Sciatic nerve (tissue), 2 donors: Measurements from ENCODE around the gene FNBP1. TPM values are rescaled to one million over a fixed set of nuclear protein-coding genes. Genes with fewer than 3 reads are reported as not detected.
"Not testable (repeated sequence)": the region's sequence is repeated elsewhere in the genome, so short reads cannot be mapped to it uniquely, and the experiment has no call there.

ENCODE experiments used
- ATAC-seq: fragments of 200-7000 bp; cut with Tn5 transposase; one replicate; pipeline ENCODE4 v1.9.1; 2020; ENCODE audit warnings: mild to moderate bottlenecking, moderate library complexity
- DNase-seq: peaks from one replicate; pipeline ENCODE4 v3.0.0-alpha.2; 2020; ENCODE audit warnings: low spot score
- intact Hi-C: fragments of 100-400 bp; cut with DNase I; formaldehyde crosslinking; loops from one replicate; pipeline ENCODE4 v1.14.2; 2022
- total RNA-seq: library from RNA; stranded (reverse); fragmentation: NEBNext Ultra II Directional; extraction: Animal tissue kit (Norgen Biotek cat#: 25700); gene quantifications from one replicate; pipeline ENCODE4 v1.2.1, GENCODE V29; 2021
- donor health status: DM: no; HTN: no; CAD: no.
- donor health status: DM: no; HTN: no; CAD: no.

FNBP1 gene
- total RNA-seq, 1 donor from 2014 or later = 132 TPM

DNA sequence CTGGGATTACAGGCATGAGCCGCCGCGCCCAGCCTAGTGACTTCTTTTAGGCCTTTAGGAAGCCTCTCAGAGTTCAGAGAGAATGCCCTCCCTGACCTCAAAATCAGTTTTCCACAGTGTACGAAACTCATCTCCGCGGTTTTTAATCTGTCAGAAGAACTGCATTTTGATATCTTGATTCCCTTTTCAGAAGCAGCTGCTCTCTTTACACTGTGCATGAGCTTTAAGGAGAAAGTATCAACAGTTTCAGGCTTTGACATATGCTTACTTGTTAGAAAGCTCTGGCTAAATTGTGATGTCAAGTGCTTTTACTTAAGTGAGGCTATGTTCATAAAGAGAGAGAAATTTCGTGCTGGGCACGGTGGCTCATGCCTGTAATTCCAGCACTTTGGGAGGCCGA, 133.1 kb downstream of the FNBP1 start:
- intact Hi-C loops = no loop called here

DNA sequence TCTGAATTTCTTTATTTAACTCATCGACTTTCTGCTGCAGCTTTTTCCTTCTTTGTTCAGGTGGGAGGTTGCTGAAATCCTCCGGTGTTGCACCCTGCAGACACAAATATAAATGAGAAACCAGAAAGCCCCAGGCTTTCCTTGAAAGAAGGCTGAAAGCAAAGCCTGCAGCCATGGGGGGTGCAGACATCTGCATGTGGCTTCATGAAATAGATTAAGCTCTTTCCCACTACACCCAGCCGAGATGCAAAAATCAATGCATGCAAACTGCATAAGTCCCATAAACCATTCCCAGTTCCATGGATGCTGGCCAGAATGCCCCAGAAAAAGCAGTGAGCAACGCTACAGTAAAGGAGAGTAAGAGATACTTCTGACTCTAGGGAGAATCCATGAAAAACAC, 134.1 kb downstream of the FNBP1 start:
- intact Hi-C loops = no loop called here
- DNase-seq = no peak

More for the DNA sequence above, 133.1 kb downstream of the FNBP1 start:
- DNase-seq (no peak), ATAC-seq (no peak)

DNA sequence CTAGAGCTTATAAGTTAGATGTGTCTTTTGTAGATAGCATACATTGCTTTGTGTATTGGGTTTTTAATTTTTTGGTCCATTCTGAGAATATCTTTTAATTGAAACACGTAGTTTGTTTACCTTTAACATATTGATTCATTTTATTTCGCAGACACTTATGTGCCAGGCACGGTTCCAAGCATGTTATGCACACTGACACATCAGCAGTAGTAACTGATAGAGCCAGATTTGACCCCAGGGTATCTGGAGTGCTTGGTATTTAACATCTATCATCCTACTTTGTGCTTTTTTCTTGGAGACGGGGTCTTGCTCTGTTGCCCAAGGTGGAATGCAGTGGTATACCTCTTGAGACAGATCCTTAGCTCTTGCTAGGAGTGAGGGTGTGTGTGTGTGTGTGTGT, 135.8 kb downstream of the FNBP1 start:
- intact Hi-C loops = no loop called here
- DNase-seq (no peak), ATAC-seq (no peak)

More for the DNA sequence above, 134.1 kb downstream of the FNBP1 start:
- ATAC-seq = no peak

DNA sequence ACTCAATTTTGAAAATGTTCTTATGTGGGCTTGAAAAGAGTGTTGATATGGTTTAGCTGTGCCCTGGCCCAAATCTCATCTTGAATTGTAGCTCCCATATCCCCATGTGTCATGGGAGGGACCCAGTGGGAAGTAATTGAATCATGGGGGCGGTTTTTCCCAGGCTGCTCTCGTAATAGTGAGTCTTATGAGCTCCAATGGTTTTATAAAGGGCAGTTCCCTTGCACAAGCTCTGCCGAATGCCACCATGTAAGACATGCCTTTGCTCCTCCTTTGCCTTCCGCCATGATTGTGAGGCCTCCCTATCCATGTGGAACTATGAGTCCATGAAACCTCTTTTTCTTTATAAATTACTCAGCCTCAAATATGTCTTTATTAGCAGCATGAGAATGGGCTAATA, 136.7 kb downstream of the FNBP1 start:
- DNase-seq (no peak), ATAC-seq (no peak)
- intact Hi-C loops = no loop called here

DNA sequence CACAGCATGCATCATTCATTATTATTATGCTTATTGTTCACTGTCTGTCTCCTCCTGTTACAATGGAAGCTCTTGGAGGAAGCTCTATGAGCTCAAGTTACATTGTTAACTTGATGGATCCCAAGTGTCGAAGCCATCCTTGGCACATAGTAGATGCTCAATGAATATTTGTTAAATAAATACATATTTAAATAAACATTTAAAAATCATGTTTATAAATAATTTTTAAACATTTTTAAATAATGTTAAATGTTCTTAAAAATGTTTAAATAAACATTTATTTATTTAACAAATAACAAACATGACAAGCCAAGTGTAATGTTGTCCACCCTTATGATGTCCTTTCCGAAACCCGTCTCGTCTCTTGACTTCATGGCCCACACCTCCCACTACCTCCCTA, 138.3 kb downstream of the FNBP1 start:
- no peak for ATAC-seq
- no peak for DNase-seq
- intact Hi-C loops = no loop called here

DNA sequence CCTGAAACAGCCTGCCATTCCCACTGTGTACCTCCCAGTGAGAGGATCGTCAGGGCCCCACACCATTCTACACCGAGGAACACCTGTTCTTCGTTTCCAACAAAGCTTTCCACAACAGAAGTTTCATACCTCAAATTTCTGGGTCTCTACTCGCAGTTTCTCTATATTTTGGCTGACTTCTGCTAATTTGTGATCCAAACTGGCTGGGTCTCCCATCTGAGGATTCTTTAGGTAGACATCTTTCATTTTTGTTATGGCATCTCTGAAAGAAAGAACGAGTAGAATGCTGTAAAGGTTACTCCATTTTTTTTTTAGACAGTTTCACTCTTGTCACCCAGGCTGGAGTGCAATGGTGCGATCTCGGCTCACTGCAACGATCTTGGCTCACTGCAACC, 140.3 kb downstream of the FNBP1 start:
- intact Hi-C loops = no loop called here
- DNase-seq (peak; percentile 26), ATAC-seq (no peak)

DNA sequence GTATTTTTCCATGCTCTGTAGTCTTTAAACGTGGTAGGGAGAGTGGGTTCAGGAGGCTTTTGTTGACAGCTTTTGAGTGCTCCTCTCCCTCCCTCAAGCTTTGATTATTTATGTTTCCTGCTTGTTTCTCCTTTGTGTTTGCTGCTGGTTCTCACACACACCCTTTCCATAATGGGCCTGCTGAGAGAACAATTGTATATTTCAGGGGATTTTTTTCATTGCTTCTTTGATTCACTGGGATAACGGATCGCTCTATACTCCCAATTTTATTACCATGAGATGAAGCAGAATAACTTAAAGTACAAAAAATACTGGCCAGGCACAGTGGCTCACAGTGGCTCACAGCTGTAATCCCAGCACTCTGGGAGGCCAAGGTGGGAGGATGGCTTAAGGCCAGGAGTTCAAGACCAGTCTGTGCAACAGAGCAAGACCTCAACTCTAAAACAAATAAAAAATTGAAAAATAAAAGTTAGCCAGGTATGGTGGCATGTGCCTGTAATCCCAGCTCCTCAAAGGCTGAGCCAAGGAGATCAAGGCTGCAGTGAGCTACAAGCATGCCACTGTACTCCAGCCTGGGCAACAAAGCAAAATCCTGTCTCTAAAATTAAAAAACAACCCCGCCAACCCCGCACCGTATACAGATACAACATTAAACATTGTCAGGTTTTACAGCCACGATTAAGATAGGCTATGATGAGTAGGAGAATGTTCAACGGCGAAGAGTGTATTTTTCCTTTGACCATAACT, 140.8 kb downstream of the FNBP1 start:
- intact Hi-C loops = no loop called here
- DNase-seq = peak; percentile 25
- ATAC-seq = no peak

DNA sequence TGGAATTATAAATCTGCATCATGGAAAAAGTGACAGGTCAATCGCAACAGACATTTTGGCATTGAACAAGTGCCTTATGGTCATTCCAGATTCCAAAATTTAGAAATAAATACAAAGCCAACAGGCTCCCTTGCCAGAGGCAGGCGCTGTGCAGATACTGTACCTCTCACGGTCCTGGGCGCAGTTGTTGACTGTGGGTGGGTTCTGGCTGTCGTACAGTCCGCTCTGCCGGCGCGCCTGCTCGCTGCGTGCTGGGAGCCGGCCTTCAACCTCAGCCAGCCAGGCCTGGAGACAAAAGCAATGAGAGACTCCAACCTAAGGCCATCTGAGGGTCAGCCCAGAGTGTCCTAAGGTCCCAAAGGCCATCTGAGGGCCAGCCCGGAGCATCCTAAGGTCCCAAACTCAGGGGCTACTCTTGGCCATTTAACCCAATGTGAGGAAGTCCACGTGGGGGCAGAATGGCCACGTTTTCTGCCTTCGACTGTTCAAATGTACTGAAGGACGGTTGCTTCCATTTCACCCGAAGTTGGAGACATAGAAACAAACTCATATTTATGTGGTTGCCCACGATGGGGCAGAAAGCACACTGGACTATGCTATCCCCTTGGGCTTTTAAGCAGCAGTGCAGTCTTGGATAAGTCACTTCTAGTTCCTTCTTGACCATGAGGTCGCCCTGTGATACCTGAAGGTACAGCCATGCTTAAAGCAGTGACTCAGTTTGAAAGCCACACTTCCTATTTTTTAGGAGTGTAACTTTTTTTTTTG, 142.5 kb downstream of the FNBP1 start:
- ATAC-seq (peak; percentile 55), DNase-seq (peak; percentile 50)
- intact Hi-C loops = no loop called here

DNA sequence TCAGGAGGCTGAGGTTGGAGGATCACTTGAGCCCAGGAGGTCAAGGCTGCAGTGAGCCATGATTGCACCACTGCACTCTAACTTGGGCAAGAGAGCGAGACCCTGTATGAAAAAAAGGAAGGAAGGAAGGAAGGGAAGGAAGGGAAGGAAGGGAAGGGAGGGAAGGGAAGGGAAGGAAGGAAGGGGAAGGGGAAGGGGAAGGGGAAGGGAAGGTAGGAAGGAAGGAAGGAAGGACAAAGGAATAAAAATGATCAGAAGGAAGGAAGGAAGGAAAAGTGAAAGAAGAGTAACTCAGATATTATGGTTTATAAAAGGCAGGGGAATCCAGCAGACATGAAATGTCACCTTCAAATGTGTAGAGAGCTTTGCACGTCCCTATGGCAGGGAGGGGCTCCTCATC, 143.4 kb downstream of the FNBP1 start:
- intact Hi-C loops = no loop called here
- no peak for ATAC-seq

DNA sequence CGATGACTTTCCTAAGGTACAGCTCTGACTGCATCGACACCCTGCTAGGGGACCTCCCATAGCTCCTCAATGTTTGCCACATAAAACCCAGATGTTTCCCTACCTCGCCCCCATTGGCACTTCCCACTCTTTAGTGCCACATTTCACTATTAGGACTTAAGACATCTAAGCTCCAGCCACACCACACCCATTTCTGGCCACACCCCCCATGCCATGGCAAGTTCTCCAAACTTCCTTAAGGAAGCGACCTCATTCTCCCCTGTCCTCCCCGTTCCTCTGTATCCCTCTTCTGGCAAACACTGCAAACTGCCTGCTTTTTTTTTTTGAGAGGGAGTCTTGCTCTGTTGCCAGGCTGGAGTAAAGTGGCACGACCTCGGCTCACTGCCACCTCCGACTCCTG, 144.8 kb downstream of the FNBP1 start:
- no peak for DNase-seq
- intact Hi-C loops = no loop called here

More for the DNA sequence above, 143.4 kb downstream of the FNBP1 start:
- DNase-seq = no peak

DNA sequence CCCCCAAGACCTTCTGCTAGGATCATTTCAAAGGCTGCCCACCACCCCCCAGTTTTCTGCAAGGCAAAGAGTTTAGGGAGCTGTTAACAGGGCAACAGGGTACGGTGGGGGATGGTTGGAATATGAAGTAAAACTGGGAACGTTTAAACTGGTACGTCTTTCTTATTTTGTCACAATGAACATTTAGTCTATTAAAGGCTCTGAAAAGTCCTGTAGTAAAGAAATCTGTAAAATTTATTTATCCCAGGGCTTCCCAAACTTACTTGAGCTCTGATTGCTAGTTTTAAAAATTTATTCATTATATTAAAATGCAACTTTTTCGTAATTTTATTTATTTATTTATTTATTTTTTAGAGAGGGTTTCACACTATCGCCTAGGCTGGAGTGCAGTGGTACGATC, 145.7 kb downstream of the FNBP1 start:
- DNase-seq (no peak), ATAC-seq (no peak)
- intact Hi-C loops = no loop called here

More for the DNA sequence above, 144.8 kb downstream of the FNBP1 start:
- ATAC-seq = no peak

DNA sequence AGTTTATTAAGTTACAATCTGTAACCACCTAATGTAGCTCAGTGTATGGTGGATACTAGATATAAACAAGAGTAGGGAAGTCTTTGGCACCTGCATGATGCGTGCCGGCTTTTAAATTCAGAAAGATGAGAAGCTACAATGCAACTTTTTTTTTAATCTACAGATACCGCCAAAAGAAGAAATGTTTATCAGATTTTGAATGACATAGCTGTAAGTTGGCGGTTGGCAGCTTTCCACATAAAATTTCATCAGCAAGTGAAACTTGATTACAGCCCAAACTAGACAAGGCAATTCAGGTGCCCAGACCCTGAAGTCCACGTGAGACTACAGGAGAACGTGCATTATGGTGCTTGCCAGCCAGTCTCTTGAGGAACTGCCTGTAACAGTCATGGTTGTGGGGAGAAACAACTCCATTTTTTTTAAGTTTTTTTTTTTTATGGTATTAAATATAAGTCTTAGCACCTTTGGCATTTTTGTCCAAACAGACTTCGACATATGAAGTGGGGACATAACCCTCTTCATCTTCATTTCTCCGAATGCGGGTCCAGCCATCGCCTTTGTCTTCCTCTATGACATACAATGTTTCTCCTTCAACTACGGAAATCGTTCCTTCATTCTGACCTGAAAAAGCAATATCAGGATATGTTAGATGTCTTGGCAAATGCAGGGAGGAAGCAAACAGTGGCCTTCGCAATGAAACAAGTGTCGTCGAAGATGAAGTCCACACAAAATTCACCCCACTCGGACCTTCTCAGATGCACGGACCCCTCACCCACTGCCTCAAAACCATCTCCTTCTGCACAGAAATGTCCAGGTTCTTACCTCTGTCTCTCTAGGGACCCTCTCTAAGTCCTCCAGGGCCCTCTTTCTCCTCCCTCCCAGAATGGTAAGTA, 147.4 kb downstream of the FNBP1 start:
- ATAC-seq (no peak), DNase-seq (no peak)
- intact Hi-C loops = no loop called here

DNA sequence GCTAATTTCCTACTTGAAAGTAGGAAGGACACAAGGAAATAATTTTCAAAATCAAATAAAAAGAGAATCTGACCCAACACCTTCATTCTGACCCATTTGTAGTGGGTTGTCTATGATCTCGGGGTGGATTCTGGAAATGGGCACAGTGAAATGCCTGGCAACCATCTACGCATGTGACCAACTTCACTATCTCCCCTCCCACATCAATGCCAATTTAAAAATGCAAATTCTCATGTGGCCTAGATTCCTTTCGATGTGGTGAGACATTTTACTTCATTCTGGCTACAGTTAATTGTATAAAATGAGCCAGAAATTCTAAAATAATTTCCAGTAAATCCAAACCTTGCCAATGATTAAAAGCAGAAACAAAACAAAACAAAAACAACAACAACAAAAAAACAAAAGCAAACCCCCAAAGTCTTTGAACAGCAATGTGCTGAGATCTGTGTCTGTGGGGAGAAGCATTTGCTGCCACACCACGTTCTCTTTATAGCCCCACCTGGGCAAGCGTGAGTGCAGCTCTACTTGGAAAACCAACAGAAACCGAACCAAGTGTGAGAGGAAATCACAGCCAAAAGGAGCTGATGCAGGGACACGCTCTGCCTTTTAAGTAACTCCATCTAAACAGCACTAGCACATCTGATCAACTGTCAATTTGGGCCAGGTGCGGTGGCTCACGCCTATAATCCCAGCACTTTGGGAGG, 148.7 kb downstream of the FNBP1 start:
- ATAC-seq = no peak
- intact Hi-C loops = no loop called here
- no peak for DNase-seq

DNA sequence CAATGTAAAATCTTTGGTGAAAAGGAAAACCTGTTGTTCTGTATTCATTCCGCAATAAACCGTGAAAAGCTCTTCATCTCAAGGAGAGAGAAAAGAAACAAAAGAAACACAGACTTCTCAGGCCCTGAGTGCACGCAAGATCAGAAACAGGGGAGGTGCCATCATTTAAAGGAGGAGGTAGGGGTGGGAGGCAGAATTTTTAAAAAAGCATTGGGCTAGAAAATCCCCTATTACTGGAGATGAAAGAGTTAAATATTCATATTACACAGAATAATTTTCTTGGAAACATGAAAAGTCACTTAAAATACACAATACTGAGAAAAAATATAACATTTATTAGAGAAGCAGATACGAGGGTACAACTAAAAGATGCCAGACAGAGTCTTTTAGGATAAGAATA, 151.4 kb downstream of the FNBP1 start:
- intact Hi-C loops = no loop called here
- DNase-seq = no peak
- ATAC-seq = no peak

DNA sequence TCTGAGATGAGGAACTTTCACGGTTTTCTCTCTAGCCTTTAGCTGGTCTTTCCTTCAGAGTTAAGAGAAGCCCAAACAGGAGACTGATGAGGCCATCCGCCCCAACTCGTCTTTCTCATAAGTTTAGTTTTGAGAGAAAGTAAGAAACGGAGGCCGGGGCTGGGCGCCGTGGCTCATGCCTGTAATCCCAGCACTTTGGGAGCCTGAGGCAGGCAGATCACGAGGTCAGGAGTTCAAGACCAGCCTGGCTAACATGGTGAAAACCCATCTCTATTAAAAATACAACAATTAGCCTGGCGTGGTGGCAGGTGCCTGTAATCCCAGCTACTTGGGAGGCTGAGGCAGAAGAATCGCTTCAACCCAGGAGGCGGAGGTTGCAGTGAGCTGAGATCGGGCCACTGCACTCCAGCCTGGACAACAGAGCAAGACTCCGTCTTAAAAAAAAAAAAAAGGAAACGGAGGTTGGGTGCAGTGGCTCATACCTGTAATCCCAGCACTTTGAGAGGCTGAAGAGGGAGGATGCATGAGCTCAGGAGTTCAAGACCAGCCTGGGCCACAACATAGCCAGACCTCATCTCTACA, 152.2 kb downstream of the FNBP1 start:
- intact Hi-C loops, ATAC-seq, DNase-seq: not testable (repeated sequence)

DNA sequence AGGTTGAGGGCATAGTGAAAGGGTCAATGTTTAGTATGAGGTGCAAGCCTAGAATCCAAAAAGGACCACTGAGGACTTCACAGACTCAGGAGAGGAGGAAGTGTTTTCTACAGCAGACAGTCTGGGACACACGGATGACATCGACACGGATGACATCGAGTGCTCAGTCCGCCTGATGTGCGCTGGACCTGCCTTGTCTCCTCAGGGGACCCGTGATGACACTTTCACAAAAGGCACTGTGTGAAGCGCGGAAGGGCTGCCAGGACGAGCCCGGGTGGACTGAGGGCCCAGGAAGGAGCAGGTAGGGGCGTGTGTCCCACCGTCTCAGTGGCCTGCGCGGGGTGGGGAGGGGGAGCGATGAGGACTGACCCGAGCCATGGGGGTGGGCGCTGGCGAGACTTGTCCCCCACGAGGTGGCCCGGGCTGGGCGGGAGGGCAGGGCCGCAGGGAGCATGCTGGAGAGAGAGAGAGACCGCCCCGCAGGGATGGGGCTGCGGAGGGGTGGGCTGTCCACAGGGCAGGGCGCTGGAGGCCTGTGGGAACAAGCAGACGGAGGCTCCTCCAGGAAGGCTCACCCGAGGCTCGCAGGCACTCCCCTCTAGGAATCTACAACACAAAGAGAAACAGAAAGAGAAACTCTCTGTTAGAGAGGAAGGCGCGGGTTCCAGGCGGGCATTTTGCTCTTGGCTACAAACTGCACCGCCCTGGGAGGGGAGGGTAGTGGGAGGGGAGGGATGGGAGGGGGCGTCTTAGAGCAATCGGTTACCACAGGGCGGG, 152.9 kb downstream of the FNBP1 start:
- ATAC-seq (no peak), DNase-seq (no peak)
- intact Hi-C loops = loop anchor here (10.0 kb wide), 2 partner anchors 165 to 345 kb away; partner anchors contain the start of gene GPR107

DNA sequence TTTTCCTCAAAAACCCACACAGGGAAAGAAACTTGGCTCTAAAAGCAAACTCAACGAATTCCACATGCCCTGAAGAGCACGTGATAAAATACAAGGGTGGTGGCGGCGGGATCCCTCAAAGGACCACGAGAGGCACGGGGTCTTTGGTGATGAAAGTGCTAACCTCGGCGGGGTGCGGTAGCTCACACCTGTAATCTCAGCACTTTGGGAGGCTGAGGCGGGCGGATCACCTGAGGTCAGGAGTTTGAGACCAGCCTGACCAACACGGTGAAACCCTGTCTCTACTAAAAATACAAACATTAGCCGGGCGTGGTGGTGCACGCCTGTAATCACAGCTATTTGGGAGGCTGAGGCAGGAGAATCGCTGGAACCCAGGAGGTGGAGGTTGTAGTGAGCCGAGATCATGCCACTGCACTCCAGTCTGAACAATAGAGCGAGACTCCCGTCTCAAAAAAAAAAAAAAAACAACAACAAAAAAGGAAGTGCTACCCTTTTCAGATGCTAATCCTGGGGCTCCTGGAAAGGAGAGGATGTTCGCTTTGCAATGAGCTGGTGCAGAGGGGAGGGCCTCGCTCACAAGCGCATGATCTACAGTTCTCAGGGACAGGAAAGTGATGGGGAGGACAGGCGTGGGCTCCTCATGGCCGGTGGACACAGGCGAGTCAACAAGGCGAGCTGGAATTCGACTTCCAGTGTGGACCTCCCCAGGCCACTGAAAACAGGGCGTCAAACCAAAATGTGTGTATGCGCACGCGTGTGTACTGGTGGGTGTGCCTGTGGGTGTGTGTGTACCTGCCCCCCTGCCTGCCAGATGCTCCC, 153.7 kb downstream of the FNBP1 start:
- ATAC-seq = no peak
- DNase-seq = no peak
- intact Hi-C loops = loop anchor here (10.0 kb wide), 2 partner anchors 165 to 345 kb away; partner anchors contain the start of gene GPR107
